IMR-90 (cell line): Measurements from ENCODE around the gene MOXD1. TPM values are rescaled to one million over a fixed set of nuclear protein-coding genes. Genes with fewer than 3 reads are reported as not detected.

Source experiments
- ATAC-seq: fragments of 200-7000 bp; cut with Tn5 transposase; 2 replicates; pipeline ENCODE4 v1.9.1; 2020; ENCODE audit warnings: low read depth, mild to moderate bottlenecking, moderate library complexity
- BruUV-seq: library from RNA; stranded (reverse); fragments of 400-500 nt; replicated peaks from 2 replicates; lab custom pipeline; 2021; lab: Mats Ljungman, UMichigan
- CTCF ChIA-PET: fragments of 300-600 bp; formaldehyde crosslinking; extraction: SDS; loops from one replicate; lab custom pipeline; 2021; ENCODE audit warnings: antibody characterized with exemption; lab: Yijun Ruan, JAX
- POLR2A ChIA-PET: fragments of 300-600 bp; sonication (Branson Sonifier 250); formaldehyde crosslinking; loops from one replicate; lab custom pipeline; 2022; ENCODE audit warnings: antibody characterized with exemption; ENCODE audit not compliant: unreplicated experiment; lab: Charles Lee
- DNase-seq: peaks from one replicate; pipeline ENCODE4 v3.0.0; 2013
- H2AFZ ChIP-seq: replicated peaks from 2 replicates; pipeline ENCODE3; 2013; ENCODE audit warnings: low read length, mild to moderate bottlenecking; ENCODE audit not compliant: poor library complexity
- H2AK5ac ChIP-seq: 2 replicates; pipeline ENCODE4 v1.6.1; 2013; ENCODE audit warnings: low read depth, low read length, inconsistent platforms
- H2AK9ac ChIP-seq: replicated peaks from 2 replicates; pipeline ENCODE3; 2013; ENCODE audit warnings: mild to moderate bottlenecking, low read depth, low read length, moderate library complexity; ENCODE audit not compliant: poor library complexity
- H2BK120ac ChIP-seq: 2 replicates; pipeline ENCODE4 v1.6.1; 2013; ENCODE audit warnings: low read depth, low read length, inconsistent platforms
- H2BK15ac ChIP-seq: 3 replicates; pipeline ENCODE4 v1.6.1; 2013; ENCODE audit warnings: low read depth, low read length, inconsistent platforms
- H2BK20ac ChIP-seq: 2 replicates; pipeline ENCODE4 v1.6.1; 2013; ENCODE audit warnings: low read depth, mild to moderate bottlenecking, inconsistent platforms, low read length, moderate library complexity
- H2BK5ac ChIP-seq: 2 replicates; pipeline ENCODE4 v1.6.1; 2013; ENCODE audit warnings: mild to moderate bottlenecking, low read depth, low read length, inconsistent platforms; ENCODE audit not compliant: poor library complexity, severe bottlenecking
- H3K14ac ChIP-seq: replicated peaks from 2 replicates; pipeline ENCODE4 v1.6.1; 2013; ENCODE audit warnings: low read depth, low read length, inconsistent platforms
- H3K18ac ChIP-seq: 2 replicates; pipeline ENCODE4 v1.6.1; 2013; ENCODE audit warnings: low read depth, low read length, control low read depth
- H3K23ac ChIP-seq: 2 replicates; pipeline ENCODE4 v1.6.1; 2013; ENCODE audit warnings: low read depth, low read length, inconsistent platforms
- H3K27ac ChIP-seq: 2 replicates; pipeline ENCODE4 v1.5.1; 2013; ENCODE audit warnings: mild to moderate bottlenecking, control low read depth, low read length; ENCODE audit not compliant: insufficient read depth
- H3K27me3 ChIP-seq: 2 replicates; pipeline ENCODE4 v1.6.1; 2013; ENCODE audit warnings: low read length; ENCODE audit not compliant: control insufficient read depth, insufficient read depth
- H3K36me3 ChIP-seq: 2 replicates; pipeline ENCODE4 v1.6.1; 2013; ENCODE audit warnings: low read length, mixed read lengths; ENCODE audit not compliant: control insufficient read depth, insufficient read depth
- H3K4ac ChIP-seq: 2 replicates; pipeline ENCODE4 v1.6.1; 2013; ENCODE audit warnings: low read depth, low read length, inconsistent platforms
- H3K4me1 ChIP-seq: 2 replicates; pipeline ENCODE4 v1.6.1; 2013; ENCODE audit warnings: low read length, mixed read lengths; ENCODE audit not compliant: control insufficient read depth, insufficient read depth
- H3K4me2 ChIP-seq: 2 replicates; pipeline ENCODE4 v1.6.1; 2013; ENCODE audit warnings: low read depth, mild to moderate bottlenecking, control low read depth, low read length, moderate library complexity
- H3K4me3 ChIP-seq: 2 replicates; pipeline ENCODE4 v1.5.1; 2013; ENCODE audit warnings: low read depth, mild to moderate bottlenecking, control low read depth, low read length, moderate library complexity; ENCODE audit not compliant: insufficient read depth
- H3K56ac ChIP-seq: 2 replicates; pipeline ENCODE4 v1.6.1; 2013; ENCODE audit warnings: low read length, inconsistent platforms; ENCODE audit not compliant: insufficient read depth; ENCODE audit errors: extremely low read depth
- H3K79me1 ChIP-seq, 2 experiments: 2 replicates each; pipeline ENCODE4 v1.6.1; 2013; ENCODE audit warnings: low read length in 2 of 2, inconsistent platforms in 1 of 2, low read depth in 1 of 2
- H3K9ac ChIP-seq: 2 replicates; pipeline ENCODE4 v1.6.1; 2013; ENCODE audit warnings: low read depth, low read length, control low read depth
- H3K9me1 ChIP-seq: 2 replicates; pipeline ENCODE4 v1.6.1; 2013; ENCODE audit warnings: low read length, inconsistent platforms; ENCODE audit not compliant: insufficient read depth
- H3K9me3 ChIP-seq: 2 replicates; pipeline ENCODE4 v1.6.1; 2013; ENCODE audit warnings: low read length; ENCODE audit not compliant: control insufficient read depth, insufficient read depth
- H4K20me1 ChIP-seq: 2 replicates; pipeline ENCODE4 v1.6.1; 2013; ENCODE audit warnings: low read length, inconsistent platforms; ENCODE audit not compliant: insufficient read depth
- H4K5ac ChIP-seq: 2 replicates; pipeline ENCODE4 v1.6.1; 2013; ENCODE audit warnings: mild to moderate bottlenecking, low read depth, low read length, control low read depth
- H4K8ac ChIP-seq, 2 experiments: 2 replicates each; pipeline ENCODE4 v1.6.1; 2013; ENCODE audit warnings: low read depth in 2 of 2, low read length in 2 of 2, control low read depth in 1 of 2, inconsistent platforms in 1 of 2
- H4K91ac ChIP-seq: 2 replicates; pipeline ENCODE4 v1.6.1; 2013; ENCODE audit warnings: low read depth, low read length, inconsistent platforms; ENCODE audit not compliant: insufficient read depth
- RCOR1 ChIP-seq: IDR thresholded peaks from 2 replicates; pipeline ENCODE4 v1.6.1; 2012; ENCODE audit warnings: mild to moderate bottlenecking, low read length, improper control_type of control experiment; ENCODE audit not compliant: insufficient replicate concordance
- WGBS, 2 experiments: methylation state at CpG; one replicate each; pipeline versions ENCODE4 v1.1.5 to v1.1.7; 2013; ENCODE audit warnings: missing lambda C conversion rate in 2 of 2; ENCODE audit not compliant: insufficient read length in 1 of 2; ENCODE audit errors: extremely low coverage in 2 of 2; 5-methylcytosine and 5-hydroxymethylcytosine counted together
- dilution Hi-C: fragments of 300-500 bp; cut with HindIII; formaldehyde crosslinking; loops from one replicate; pipeline ENCODE4 v1.14.3; 2018; ENCODE audit warnings: low sequenced_read_pairs; ENCODE audit not compliant: unreplicated experiment
- in situ Hi-C: fragments of 300-500 bp; cut with MboI; formaldehyde crosslinking; loops from 3 replicates; pipeline ENCODE4 v1.14.3; 2019; ENCODE audit warnings: low sequenced_read_pairs, inconsistent platforms, mixed read lengths
- intact Hi-C: fragments of 100-400 bp; cut with micrococcal nuclease; formaldehyde crosslinking; loops from 2 replicates; pipeline ENCODE4 v1.10.0; 2022
- polyA plus RNA-seq, 3 experiments: library from polyadenylated mRNA; depleted of rRNA; stranded (reverse); fragments of >200 nt; gene quantifications; 2 replicates each; pipeline ENCODE4 v1.2.3, GENCODE V29; 2012; ENCODE audit warnings: low replicate concordance in 1 of 3
- total RNA-seq: library from RNA; depleted of rRNA; stranded (reverse); fragments of >200 nt; gene quantifications from 2 replicates; pipeline ENCODE4 v1.2.3, GENCODE V29; 2012

Gene MOXD1
- total and polyA plus RNA-seq, 2 of the 4 experiments (the other 2 are of a cell fraction): 10.0 to 19.4 TPM

DNA sequence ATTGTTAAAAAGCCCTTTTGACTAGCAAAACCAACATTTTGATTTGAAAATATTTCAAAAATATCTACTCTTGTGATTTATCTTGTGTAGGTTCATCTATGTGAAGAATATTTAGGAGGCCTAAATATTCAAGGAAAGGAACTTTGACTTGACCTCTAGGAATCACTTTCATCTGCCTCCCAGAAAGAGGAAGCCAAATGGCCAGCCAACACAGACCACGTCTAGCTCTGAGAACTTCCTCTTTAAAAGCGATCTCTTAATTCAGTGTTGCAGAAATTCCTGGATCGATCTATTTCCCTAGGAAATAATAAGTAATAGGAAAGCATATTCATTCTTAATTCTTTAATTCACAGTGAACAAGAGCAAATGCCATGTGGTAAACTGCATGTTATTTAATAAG is 9.6 kb upstream of the MOXD1 start:
- Histone ChIP-seq H3K4me3 (no peak overlapping the region), H2AFZ (no peak overlapping the region), H4K5ac (no peak overlapping the region), H2AK9ac (no peak overlapping the region), H2BK15ac (no peak overlapping the region), H3K9me1 (no peaks in the 10 kb centered on the region), H2BK20ac (no peak overlapping the region), H3K18ac (no peak overlapping the region), H3K4ac (no peak overlapping the region), H4K8ac (no peak overlapping the region), H3K4me2 (no peak overlapping the region), H3K27ac (no peak overlapping the region), H3K14ac (no peak overlapping the region), H2AK5ac (no peak overlapping the region), H3K4me1 (no peaks in the 10 kb centered on the region), H2BK5ac (no peak overlapping the region), H2BK120ac (no peak overlapping the region), H3K9me3 (no peaks in the 10 kb centered on the region; the same call in 1 of the 2 replicates), H3K9ac (no peak overlapping the region), H4K91ac (no peak overlapping the region), H3K23ac (no peak overlapping the region), H3K56ac (no peak overlapping the region), H3K27me3 (no peaks in the 10 kb centered on the region), H3K36me3 (no peaks in the 10 kb centered on the region), H4K20me1 (no peaks in the 10 kb centered on the region), H3K79me1 (no peaks in the 10 kb centered on the region)
- dilution Hi-C loops: no loop called here
- in situ Hi-C loops: no loop called here
- CTCF ChIA-PET: no interaction called here
- no peak for TF ChIP-seq RCOR1
- no CpG with 5 or more reads among the region's 3 CpGs for WGBS, 2 experiments
- POLR2A ChIA-PET: no interaction called here
- intact Hi-C loops: no loop called here
- no peak for ATAC-seq
- BruUV-seq: no TSS peak
- no peak for DNase-seq
